DMS79 (cell line): ENCODE data around the gene MPPED1.

Source experiments
- DNase-seq: peaks from one replicate; lab custom pipeline; 2025; lab: John Stamatoyannopoulos, UW

MPPED1 gene

DNA sequence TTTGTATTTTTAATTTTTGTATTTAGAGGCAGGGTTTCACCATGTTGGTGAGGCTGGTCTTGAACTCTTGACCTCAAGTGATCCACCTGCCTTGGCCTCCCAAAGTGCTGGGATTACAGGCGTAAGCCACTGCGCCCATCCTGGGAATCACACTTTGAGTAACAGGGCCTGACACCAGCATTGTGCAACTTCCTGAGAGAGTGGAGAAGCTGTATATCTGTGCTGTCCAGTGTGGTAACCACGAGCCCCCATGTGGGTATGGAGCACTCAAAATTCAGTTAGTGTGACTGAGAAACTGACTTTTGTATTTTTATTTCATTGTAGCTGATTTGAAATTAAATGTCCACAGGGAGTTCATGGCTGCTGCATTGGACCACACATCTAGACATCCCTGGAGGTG, 36.2 kb downstream of the MPPED1 start:
- no peak for DNase-seq

DNA sequence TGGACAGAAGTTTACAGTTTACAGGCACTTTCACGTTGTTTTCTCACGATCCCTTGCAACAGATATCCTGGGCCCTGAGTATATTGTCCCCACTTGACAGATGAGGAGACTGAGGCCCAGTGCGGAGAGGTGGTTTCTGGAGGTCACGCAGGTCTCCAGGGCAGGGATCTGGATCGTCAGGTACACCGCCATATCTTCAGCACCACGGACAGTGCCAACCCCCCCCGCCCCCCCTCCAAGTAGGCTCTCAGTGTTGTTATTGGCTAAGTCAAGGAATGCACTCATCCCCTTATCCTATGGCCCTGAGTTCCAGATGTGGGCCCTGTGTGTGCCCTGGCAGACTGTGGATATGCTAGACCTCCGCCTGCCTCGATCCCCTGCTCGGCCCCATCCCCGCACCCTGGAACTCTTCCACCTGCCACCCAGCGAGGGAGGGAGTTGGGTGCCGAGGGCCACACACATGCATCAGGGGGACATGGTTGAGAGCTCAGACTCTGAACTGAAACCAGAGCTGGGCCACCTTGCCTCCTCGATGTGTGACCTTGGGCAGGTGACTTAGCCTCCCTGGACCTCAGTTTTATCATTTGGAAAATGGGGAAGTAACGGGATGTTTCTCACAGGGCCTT, 37.5 kb downstream of the MPPED1 start:
- no peak for DNase-seq

DNA sequence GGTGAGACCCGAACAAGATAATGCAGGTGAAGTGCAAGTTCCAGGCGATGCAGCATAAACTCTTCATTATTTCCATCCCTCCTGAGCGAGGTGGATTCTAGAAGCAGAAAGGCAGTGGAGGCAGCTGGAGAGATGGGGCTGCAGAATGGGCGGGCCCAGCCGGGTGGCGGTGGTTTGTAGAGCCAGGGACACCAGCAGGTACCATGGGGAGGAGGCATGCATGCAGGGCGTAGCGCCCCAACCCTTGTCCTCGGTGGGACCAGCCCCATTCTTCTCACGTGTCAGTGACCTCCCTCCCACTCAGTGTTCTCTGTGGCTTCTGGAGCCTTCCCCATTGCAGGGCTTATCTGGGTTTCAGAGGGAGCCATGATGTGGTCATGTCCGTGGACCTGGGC, 38.0 kb downstream of the MPPED1 start:
- no peak for DNase-seq

DNA sequence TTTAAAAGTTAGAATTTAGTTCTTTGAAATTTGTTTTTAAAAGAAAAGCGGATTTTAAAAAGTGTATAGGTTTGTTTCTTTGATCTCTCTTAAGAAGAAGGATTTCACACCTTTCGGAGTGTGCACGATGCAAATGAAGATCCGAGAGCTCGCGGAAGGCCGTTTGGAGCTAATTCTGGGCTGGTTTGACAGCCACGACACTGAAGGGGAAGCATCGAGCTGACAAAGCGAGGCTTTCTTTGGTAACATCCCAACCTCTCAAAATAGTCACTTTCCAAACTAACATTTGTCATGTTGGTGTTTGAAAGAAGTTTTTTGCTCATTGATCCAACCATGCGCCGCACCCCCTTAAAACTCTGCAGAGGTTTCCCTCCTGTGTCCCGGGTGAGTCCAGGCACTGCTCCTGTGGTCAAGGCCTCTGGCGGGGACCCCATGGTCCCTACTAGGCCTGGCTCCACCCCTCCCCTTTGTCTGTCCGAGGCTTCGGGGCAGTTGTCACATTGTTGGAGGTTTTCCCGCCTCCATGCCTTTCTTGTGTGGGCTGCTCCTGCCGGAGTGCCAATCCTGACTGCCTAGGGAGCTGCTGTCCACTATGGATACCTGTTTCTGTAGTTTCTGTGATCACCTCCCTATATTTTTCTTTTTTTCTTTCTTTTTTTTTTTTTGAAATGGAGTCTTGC, 39.7 kb downstream of the MPPED1 start:
- DNase-seq: no peak

DNA sequence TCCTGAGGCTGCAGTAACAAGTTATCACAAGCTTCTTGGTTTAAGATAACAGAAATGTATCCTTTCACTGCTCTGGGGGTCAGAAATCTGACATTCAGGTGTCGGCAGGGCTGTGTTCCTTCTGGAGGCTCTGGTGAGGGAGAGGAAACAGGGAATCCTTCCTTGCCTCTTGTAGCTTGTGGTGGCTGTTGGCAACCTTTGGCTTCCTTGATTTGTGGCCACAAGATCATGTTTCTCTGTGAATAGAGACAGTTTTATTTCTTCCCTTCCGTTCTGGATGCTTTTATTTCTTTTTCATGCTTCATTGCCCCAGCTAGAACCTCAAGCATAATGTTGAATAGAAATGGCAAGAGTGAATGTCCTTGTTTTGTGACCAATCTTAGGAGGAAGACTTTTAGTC, 44.0 kb downstream of the MPPED1 start:
- DNase-seq: no peak

DNA sequence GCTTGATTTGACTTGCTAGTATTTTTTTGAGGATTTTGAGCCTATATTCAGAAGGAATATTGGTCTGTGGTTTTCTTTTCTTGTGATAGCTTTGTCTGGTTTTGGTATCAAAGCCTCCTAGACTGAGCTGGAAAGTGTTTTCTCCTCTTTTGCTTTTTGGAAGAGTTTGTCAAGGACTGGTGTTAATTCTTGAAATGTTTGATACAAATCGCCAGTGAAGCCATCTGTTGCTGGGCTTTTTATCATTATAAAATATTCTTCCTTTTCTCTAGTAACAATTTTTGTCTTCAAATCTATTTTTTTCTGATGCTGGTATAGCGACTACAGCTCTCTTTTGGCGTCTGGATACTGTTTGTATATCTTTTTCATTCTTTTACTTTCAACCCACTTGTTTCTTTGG, 45.2 kb downstream of the MPPED1 start:
- DNase-seq: no peak

DNA sequence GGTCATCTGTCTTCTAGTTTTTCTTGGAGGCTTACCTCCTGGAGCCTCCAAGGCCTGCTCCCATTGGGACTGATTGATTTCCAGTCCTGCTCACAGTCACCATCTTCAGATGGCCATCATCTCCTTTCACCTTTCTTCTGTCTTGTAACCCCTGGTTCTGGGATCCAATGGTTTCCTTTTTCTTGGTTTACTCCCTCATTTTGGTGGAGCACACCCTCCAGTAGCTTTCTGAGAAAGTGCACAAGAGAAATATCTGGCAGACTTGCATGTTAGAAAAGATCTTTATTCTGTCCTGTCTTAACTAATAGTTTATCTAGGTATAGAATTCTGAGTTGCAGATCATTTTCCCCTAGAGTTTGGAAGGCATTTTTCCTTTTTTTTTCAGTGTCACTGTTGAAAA, 50.9 kb downstream of the MPPED1 start:
- DNase-seq: no peak

DNA sequence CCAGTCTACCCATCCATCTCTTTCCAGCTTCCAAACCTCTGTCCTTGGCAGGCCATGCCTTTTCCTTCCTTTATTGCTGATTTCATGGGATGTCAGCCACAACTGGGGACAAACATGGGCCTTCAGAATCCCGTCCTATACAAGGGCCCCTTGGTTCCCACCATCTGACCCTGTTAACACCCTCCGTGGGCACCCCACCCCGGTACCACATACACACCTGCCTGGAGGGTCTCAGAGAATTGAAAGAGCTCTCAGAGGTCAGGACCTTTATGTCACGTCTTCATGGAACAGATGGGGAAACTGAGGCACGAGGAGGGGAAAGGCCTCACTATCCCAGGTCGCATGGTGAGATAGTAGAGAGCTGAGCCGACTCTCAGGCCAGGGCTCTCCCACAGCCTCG, 53.0 kb downstream of the MPPED1 start:
- no peak for DNase-seq

DNA sequence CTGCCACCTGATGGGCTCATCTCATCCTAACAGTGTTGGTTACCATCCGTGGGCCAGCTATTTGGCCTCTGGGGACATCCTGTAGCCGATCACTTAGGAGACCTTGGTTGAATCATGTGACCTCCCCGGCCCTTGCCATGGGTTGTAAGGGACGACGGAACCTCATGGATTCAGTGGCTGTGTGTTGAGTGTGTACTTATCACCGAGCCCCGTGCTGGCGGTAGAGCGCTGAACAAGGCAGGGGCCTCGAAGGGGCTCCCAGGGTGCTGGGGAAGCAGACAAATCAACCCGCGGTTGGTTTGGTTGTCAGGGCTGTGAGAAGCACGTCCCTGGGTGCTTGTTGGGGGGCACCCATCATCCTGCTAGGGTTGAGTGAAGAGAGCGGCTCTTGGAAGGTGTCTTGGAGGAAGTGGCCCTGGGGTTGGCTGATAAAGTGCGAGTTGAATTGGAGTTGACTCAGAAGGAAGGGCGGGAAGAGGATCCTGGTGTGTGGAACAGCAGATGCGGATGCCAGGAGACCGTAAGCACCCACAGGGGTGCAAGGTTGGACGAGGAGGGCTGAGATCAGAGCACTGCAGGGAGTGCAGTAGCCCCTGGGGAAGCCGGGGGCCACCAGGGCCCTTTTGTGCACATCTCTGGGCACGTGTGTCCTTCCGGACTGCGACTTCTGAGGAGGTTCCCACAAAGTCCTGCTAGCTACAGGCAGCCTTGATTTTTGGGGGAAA, 53.6 kb downstream of the MPPED1 start:
- no peak for DNase-seq

DNA sequence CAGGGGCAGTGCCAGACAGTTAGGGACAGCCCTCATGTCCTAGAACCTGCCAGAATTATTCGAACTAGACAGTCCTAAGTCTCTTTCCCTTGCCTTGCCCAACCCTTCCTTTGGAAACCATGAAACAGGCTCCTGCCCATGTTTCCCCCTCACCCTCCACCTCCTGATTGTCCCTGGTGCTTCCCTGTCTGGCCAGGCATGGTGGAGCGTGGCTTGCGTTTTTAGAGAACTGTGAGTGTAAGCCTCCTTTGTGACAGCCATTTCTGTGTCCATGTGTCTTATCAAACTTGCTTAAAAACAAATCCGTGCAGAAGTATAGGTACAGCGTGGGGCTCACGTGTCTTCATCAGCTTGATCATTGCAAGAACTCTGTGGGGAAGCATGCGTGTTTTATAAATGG, 54.9 kb downstream of the MPPED1 start:
- no peak for DNase-seq

DNA sequence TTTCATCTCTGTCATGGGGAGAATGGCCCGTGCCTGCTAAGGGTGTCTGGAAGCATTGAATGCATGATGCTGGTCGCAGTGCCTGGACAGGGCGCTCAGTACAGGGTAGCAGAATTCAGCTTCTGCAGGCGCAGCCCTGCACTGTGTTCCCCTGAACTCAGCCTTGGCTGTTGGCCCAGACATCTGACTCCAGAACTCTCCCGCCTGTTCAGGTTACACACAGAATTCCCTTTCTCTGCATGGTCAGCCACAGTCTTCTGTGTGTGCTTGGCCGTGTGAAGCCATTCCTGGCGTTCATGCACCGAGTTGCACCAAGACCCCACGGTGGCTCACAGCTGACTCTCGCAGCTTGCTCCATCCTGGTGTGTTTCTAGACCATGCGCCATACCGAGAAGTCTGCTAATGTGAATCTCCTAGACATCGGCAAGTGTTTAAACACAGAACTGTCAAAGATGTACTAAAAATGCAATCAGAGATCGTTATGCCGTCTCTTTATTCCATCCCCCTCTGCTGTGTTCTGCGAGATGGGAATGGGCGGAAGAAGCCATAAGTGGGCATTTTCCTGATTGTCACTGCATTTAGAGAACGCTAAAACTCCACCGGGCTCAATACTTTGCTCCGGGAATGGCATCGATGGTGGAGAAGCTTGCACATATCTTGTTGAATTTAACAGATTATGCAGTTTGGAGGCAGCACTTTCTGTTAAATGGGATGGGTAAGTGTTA, 55.6 kb downstream of the MPPED1 start:
- DNase-seq: no peak

DNA sequence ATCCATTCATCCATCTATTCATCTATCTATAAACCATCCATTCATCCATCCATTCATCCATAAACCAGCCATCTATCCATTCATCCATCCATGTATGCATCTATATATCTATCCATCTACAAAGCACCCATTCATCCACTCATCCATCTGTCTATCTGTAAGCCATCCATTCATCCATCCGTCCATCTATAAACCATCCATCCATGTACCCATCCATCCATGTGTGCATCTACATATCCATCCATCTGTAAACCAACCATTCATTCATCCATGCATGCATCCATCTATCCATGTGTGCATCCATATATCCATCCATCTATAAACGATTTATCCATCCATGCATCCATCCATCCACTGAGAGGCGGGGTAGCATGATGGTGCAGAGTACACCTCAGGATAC, 58.4 kb downstream of the MPPED1 start:
- no peak for DNase-seq

DNA sequence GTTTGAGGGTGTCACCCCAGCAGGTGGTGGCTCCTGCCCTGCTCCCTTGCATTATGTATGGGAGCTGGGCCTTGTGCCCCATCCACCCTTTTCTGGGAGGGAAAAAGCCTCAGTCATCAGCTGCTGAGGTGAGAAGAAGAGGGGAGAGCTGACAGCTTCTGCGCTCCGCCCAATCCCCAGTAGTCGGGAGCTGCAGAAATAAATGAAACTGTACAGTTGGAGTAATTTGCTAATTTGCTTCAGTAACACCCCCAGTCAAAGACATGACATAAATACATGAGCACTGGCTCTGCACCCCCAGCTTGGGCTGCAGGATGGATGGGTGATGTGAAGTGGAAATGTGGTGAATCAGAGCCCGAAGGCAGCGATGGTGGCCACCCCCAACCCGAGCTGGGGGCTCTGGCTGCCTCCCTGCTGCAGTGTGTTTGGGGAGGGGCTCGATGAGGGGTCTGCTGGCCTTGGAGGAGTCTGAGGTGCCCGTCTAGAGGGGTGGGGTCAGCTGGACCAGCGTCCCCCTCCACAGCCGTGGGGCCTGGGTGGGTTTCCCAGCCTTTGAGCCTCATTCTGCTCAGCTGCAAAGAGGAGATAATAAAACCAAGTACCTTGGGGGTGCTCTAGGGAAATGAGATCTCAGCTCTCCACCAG, 59.2 kb downstream of the MPPED1 start:
- DNase-seq: no peak

DNA sequence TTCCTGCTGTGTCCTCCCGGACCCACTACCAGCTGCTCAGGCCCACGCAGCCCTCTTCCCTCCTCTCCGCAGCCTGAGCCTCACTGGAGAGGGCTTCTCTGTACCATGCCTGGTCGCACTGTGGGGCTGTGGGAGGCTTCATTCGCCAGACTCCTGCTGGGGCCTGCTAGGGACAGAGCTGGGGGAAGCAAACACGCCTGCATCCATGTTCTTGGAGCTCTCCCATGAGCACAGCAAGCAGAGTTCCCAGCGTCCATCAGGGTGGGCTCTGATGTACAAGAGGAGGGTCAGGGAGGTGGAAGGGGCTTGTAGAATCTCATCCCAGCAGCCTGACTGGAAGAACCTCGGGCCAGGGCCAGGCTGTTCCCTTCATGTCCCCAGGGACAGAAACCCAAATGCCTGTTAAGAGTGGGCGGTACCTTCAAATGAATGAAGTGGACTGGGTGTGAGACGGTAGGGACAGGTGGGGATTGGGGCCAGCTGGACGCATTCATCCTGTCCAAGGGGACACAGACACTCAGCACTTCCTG, 59.9 kb downstream of the MPPED1 start:
- no peak for DNase-seq

DNA sequence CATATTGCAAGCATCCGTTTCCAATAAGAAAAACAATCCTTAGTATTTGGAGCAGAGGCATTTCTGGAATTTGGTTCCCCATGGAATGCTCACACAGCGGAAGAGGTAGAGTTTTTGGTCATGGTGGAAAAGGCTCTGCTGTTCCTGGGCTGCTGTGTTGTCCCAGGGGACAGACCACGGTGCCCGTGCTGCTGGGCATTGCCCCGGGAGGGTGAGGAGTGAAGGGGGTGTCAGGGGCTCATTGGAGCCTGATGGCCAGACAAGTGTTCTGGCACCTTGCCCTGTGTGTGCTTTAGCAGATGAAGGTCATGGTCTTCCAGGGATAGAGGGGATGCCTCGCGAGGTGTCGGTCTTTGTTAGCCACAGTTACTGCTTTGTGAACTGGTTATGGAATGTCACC, 61.2 kb downstream of the MPPED1 start:
- no peak for DNase-seq

DNA sequence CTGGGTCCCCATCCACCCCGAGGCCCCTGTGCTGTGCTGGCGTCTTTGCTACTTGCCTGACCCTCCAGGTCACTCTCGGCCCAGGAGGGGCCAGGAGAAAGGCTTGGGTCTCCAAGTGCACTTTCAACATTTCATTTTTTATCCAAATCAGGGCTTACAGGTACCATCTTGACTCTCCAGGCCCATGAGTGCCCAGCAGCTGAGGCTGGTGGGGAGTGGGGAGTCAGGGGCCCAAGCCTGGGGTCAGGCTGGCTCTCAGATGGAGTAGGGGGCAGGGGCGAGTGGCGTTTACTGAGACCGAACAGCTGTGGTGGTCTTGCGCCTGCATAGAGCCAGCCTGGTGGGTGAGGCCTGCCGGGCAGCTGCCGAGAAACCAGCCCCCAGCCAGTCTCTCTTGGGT, 61.6 kb downstream of the MPPED1 start:
- no peak for DNase-seq

DNA sequence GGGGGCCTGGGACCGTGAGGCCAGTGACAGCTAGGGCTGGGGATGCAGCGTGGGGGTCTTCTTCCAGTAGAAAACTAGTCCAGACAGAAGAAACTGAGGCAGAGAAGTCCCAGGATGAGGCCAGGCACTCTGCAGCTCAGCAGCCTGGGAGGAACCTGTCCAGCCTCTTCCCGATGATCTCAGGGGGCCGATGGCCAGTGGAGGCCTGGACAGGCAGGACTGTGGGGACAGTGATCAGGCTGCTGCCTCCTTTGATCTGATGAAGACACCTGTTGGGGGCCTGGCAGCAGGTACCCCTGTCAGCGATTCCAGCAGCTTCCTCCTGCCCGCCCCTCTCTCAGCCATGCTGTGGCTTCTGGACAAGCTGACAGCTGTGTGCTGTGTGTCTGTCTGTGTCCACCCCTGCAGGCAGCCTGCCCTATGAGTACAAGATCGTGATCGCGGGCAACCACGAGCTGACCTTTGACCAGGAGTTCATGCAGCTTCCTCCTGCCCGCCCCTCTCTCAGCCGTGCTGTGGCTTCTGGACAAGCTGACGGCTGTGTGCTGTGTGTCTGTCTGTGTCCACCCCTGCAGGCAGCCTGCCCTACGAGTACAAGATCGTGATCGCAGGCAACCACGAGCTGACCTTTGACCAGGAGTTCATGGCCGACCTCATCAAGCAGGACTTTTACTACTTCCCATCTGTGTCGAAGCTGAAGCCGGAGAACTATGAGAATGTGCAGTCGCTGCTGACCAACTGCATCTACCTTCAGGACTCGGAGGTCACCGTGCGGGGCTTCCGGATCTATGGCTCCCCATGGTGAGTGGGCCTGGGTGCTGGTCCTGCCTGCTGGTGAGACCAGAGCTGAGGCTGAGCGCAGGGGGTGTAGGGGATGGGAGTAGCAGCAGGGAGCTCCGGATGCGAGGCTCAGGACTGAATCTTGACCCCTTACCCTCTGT, 62.6 kb downstream of the MPPED1 start:
- no peak for DNase-seq

DNA sequence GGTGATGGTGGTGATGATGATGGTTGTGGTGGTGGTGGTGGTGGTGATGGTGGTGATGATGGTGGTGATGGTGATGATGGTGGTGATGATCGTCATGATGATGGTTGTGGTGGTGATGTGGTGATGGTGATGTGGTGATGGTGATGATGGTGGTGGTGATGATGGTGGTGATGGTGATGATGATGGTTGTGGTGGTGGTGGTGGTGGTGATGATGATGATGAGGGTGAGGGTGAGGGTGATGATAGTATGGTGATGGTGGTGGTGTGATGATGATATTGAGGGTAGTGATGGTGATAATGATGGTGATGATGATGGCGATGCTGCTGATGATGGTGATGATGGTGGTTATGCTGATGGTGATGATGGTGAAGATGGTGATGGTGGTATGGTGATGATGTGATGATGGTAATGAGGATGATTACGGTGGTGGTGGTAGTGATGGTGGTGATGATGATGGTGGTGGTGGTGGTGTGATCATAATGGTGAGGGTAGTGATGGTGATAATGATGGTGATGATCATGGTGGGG, 63.8 kb downstream of the MPPED1 start:
- no peak for DNase-seq

DNA sequence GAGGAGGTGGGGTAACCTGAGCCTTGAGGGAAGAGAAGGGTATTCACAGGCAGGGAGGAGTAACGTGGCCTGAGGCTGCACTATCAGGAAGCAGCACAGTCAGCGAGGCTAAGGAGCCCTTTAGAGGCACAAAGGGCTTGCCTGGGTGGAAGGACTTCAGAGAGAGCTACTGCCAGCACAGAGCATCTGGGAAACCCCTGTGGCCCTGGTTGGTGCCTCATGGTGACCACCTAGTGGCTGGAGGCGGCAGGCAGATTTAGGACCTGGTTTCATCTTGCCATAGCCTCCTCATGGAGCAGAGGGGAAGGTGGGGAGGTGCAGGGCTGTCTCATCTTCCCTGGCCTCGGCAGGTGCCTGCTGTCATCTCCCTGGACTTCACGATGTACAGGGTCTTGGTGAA, 64.5 kb downstream of the MPPED1 start:
- DNase-seq: no peak
